Suprapubic skin (tissue), 4 donors: Measurements from ENCODE around the gene FCGR3B. TPM values are rescaled to one million over a fixed set of nuclear protein-coding genes. Genes with fewer than 3 reads are reported as not detected.
"Not testable (repeated sequence)": the region's sequence is repeated elsewhere in the genome, so short reads cannot be mapped to it uniquely, and the experiment has no call there.

Experiments
- DNase-seq, 2 donors: peaks; one replicate each; pipeline ENCODE4 v3.0.0-alpha.2; 2019; ENCODE audit warnings: low spot score in 2 of 2
- H3K27ac ChIP-seq: fragments of 200-600 bp; sonication (generic); one replicate; pipeline ENCODE4 v1.5.1; 2019
- H3K27me3 ChIP-seq: fragments of 200-600 bp; sonication (generic); one replicate; pipeline ENCODE4 v1.5.1; 2019
- H3K36me3 ChIP-seq: fragments of 200-600 bp; sonication (generic); one replicate; pipeline ENCODE4 v1.5.1; 2019
- H3K4me1 ChIP-seq: fragments of 200-600 bp; sonication (generic); one replicate; pipeline ENCODE4 v1.5.1; 2019
- H3K4me3 ChIP-seq: fragments of 200-600 bp; sonication (generic); one replicate; pipeline ENCODE4 v1.5.1; 2019; ENCODE audit warnings: mild to moderate bottlenecking
- H3K9me3 ChIP-seq: fragments of 200-600 bp; sonication (generic); one replicate; pipeline ENCODE4 v1.5.1; 2019
- CTCF ChIP-seq, 2 donors: fragments of 200-600 bp in 1 of 2; fragments of 450-650 bp in 1 of 2; sonication (generic) in 1 of 2; IDR thresholded peaks; one replicate each; pipeline ENCODE4 v1.5.1; 2016 to 2019; ENCODE audit warnings: antibody characterized with exemption in 2 of 2, mild to moderate bottlenecking in 1 of 2, moderate library complexity in 1 of 2
- EP300 ChIP-seq: sonication (generic); formaldehyde crosslinking; IDR thresholded peaks from one replicate; pipeline ENCODE4 v1.6.1; 2017; ENCODE audit warnings: antibody characterized with exemption
- POLR2A ChIP-seq, 2 donors: fragments of 450-650 bp; IDR thresholded peaks; one replicate each; pipeline ENCODE4 v1.6.1; 2017; ENCODE audit warnings: antibody characterized with exemption in 2 of 2, mild to moderate bottlenecking in 2 of 2, moderate library complexity in 2 of 2
- POLR2AphosphoS5 ChIP-seq, 3 donors: sonication (generic); formaldehyde crosslinking; IDR thresholded peaks; one replicate each; pipeline ENCODE4 v1.6.1; 2017; ENCODE audit warnings: antibody characterized with exemption in 3 of 3
- WGBS: methylation state at CpG from one replicate; pipeline ENCODE4 v1.1.5; 2018; 5-methylcytosine and 5-hydroxymethylcytosine counted together
- total RNA-seq, 4 donors: library from RNA; depleted of rRNA; stranded (reverse); fragments of >200 nt; gene quantifications; one replicate each; pipeline ENCODE4 v1.1.0, GENCODE V29; 2016

The FCGR3B gene
- 10 to 100 TPM in 1 of 4 donors, 1 to 10 TPM in 2, under 1 TPM in 1; 0.97 to 10.4 (median 1.8) TPM for total RNA-seq

GRCh38 chr1:161631076-161631475 is at the start of gene FCGR3B:
Gene FCGR3B, minus strand, starts transcription at chr1:161631176. Its CDS starts 82 bp downstream, at chr1:161631094.
- no peaks in the 10 kb centered on the region for H3K27me3 ChIP-seq
- DNase-seq = no peak
- no peak within 1 kb of the TSS for H3K27ac ChIP-seq
- no peaks in the 10 kb centered on the region for H3K36me3 ChIP-seq
- no peaks in the 10 kb centered on the region for H3K9me3 ChIP-seq
- TF ChIP-seq EP300 (no peak), POLR2AphosphoS5 (IDR thresholded peaks at IDR 0.05) (no peak), CTCF (IDR thresholded peaks at IDR 0.05) (no peak), POLR2A (IDR thresholded peaks at IDR 0.05) (no peak)
- 92% methylated on average over 4 of the region's 4 CpGs for WGBS
- H3K4me1 ChIP-seq = no peaks in the 10 kb centered on the region
- no peak within 1 kb of the TSS for H3K4me3 ChIP-seq

GRCh38 chr1:161678500-161678899 is 47.5 kb upstream of the FCGR3B start:
- WGBS = 91% methylated on average over 3 of the region's 3 CpGs

DNA sequence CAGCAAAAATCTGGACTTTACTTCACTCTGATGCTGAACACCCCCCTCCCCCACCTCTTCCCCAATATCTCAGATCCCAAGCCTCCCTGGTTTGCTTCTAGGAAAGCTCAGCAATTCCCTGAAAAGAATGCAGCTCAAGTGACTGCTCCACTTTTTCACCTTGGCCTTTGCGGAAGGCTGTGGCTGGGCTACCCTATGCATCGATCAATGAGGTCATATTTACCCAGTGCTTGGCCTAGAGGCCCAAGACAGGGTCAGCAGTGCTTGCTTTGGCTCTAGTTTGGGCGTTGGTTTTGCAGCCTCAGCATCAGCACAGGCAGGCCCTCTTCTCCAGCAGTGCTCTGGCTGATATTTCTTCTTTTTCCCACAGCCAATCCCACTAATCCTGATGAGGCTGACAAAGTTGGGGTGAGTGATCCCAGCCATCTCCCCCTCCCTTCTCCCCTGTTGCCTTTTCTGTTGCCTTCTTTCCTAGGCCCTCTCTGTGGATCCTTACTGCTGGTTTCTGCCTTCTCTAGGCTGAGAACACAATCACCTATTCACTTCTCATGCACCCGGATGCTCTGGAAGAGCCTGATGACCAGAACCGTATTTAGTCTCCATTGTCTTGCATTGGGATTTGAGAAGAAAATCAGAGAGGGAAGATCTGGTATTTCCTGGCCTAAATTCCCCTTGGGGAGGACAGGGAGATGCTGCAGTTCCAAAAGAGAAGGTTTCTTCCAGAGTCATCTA is 46.1 kb upstream of the FCGR3B start:
- Histone ChIP-seq H3K4me3 (no peak overlapping the region), H3K27me3 (peaks cover 9% of the 10 kb centered on the region), H3K36me3 (no peaks in the 10 kb centered on the region), H3K9me3 (no peaks in the 10 kb centered on the region), H3K27ac (no peak overlapping the region), H3K4me1 (no peaks in the 10 kb centered on the region)
- WGBS = 80% methylated on average over 5 of the region's 5 CpGs
- DNase-seq = no peak
- TF ChIP-seq POLR2A (IDR thresholded peaks at IDR 0.05) (no peak), CTCF (IDR thresholded peaks at IDR 0.05) (no peak), EP300 (no peak), POLR2AphosphoS5 (IDR thresholded peaks at IDR 0.05) (no peak)

More at GRCh38 chr1:161678500-161678899, 47.5 kb upstream of the FCGR3B start:
- Histone ChIP-seq H3K36me3 (no peaks in the 10 kb centered on the region), H3K9me3 (no peaks in the 10 kb centered on the region), H3K4me1 (no peaks in the 10 kb centered on the region), H3K4me3 (no peak overlapping the region), H3K27ac (no peak overlapping the region), H3K27me3 (peaks cover 9% of the 10 kb centered on the region)
- DNase-seq = no peak
- TF ChIP-seq POLR2AphosphoS5 (IDR thresholded peaks at IDR 0.05) (no peak), CTCF (IDR thresholded peaks at IDR 0.05) (no peak), EP300 (no peak), POLR2A (IDR thresholded peaks at IDR 0.05) (no peak)

DNA sequence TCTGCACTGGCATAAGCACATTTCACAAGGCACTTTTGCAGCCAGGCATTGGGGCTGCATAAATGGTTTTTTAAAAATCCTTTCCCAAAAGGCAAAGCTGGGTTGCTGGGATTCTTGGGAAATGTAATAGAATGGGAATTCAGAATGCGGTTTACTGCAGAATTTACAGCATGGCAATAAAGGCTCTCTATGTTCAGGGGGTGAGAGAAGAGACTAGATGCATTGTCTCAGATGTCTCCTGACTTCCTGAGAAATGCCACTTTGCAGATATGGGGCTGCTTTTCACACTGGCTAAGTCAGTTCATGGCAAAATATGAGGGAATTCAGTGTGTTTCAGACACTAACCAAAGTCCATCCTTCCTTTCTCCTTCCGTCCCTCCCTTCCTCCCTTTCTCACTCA is 45.5 kb upstream of the FCGR3B start:
- H3K36me3 ChIP-seq = no peaks in the 10 kb centered on the region
- H3K4me3 ChIP-seq = no peak overlapping the region
- WGBS = 86% methylated on average over 2 of the region's 2 CpGs
- no peaks in the 10 kb centered on the region for H3K9me3 ChIP-seq
- H3K27ac ChIP-seq = no peak overlapping the region
- TF ChIP-seq EP300 = no peak
- no peak for TF ChIP-seq POLR2AphosphoS5 (IDR thresholded peaks at IDR 0.05)
- no peak for TF ChIP-seq POLR2A (IDR thresholded peaks at IDR 0.05)
- TF ChIP-seq CTCF (IDR thresholded peaks at IDR 0.05) = no peak
- H3K4me1 ChIP-seq = no peaks in the 10 kb centered on the region
- H3K27me3 ChIP-seq = peaks cover 9% of the 10 kb centered on the region
- DNase-seq = no peak

DNA sequence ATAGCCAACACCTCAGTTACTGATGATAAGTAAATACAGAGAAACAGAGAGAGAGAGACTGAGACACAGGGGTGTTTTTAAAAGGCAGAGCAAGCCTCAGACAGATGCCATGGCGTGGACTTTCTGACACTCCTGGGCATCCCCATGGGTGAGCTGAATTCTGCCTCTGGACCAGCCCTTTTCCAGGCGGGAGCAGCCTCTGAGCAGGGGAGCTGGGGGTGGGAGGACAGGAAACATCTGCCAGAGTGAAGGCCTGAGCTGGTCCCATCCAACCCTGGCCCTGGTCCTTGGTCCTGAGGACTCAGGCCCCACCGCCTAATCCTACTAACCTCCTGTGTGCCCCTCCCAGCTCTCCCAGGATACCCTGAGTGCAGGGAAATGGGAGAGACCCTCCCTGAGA is 43.9 kb upstream of the FCGR3B start:
- not testable (repeated sequence) for H3K36me3 ChIP-seq, H3K4me3 ChIP-seq, H3K4me1 ChIP-seq, DNase-seq, H3K27me3 ChIP-seq, H3K27ac ChIP-seq, H3K9me3 ChIP-seq
- WGBS = 56% methylated on average over 3 of the region's 3 CpGs

DNA sequence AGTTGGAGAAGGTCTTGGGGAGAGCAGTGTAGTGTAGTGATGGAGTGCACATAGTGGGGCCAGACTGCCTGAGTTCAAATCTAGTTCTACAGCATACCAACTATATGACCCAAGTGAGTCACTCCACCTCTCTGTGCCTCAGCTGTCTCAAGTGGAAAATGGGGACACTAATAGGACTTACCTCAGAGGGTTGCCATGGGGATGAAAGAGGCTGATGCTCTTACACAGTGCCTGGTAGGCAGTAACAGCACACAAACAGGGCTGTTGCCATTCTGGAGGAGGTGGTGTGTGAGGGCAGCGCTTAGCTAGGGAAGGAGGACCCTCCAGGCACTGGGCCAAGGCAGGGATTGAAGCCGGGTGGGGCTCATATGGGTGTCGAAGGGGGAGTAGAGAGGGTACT is 43.5 kb upstream of the FCGR3B start:
- WGBS = 85% methylated on average over 3 of the region's 3 CpGs
- not testable (repeated sequence) for DNase-seq, H3K27ac ChIP-seq

GRCh38 chr1:161673437-161673836 is 42.5 kb upstream of the FCGR3B start:
- not testable (repeated sequence) for DNase-seq, H3K27ac ChIP-seq, H3K9me3 ChIP-seq, H3K4me3 ChIP-seq, H3K36me3 ChIP-seq, H3K27me3 ChIP-seq, H3K4me1 ChIP-seq
- WGBS = 100% methylated on average over 2 of the region's 7 CpGs

More for the DNA sequence above, 43.5 kb upstream of the FCGR3B start:
- not testable (repeated sequence) for H3K4me1 ChIP-seq, H3K9me3 ChIP-seq, H3K36me3 ChIP-seq, H3K27me3 ChIP-seq, H3K4me3 ChIP-seq

DNA sequence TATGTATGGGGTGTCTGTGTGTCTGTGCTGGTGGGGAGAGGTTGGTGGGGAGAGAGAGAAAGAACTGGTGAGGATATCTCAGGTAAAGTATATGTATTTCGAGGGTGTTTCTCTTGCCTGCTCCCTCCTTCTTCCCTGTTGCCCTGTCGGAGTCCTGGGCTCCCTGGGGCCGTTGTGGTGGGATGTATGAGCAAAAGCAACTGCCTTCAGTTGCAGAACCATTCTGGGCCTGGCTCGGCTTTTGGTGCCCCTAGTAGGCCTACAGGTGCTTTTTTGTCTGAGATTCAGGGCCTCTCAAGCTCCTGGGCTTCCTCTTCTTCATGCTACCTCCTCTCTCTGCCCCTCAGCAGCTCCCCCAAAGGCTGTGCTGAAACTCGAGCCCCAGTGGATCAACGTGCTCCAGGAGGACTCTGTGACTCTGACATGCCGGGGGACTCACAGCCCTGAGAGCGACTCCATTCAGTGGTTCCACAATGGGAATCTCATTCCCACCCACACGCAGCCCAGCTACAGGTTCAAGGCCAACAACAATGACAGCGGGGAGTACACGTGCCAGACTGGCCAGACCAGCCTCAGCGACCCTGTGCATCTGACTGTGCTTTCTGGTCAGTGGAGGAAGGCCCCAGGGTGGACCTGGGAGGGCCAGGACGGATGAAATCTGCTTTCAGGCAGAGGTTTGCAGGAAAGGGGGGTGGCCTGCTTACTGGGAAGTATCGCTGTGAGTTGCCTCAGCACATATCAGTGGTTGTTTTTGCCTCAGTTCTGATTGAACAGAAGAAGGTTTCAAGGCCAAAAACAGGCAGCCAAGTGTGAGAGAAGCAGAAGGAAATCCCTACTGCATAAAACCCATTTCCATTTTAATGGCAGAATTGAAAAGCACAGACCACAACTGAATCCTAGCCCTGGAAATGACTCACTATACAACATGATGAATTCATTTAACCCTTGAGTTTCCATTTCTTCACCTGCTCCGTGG is 40.4 kb upstream of the FCGR3B start:
- H3K4me1 ChIP-seq, H3K9me3 ChIP-seq, H3K27me3 ChIP-seq, DNase-seq, H3K27ac ChIP-seq, H3K4me3 ChIP-seq, H3K36me3 ChIP-seq: not testable (repeated sequence)
- WGBS = 72% methylated on average over 7 of the region's 15 CpGs

GRCh38 chr1:161664689-161665088 is 33.7 kb upstream of the FCGR3B start:
- H3K4me1 ChIP-seq, H3K27ac ChIP-seq, H3K9me3 ChIP-seq, H3K27me3 ChIP-seq, H3K4me3 ChIP-seq, DNase-seq, H3K36me3 ChIP-seq: not testable (repeated sequence)
- no CpG with 5 or more reads among the region's 4 CpGs for WGBS
